NCI-H510A (cell line): ENCODE measurements around the gene UTS2.

Experiments
- DNase-seq: peaks from one replicate; lab custom pipeline; 2025; lab: John Stamatoyannopoulos, UW

Gene UTS2

DNA sequence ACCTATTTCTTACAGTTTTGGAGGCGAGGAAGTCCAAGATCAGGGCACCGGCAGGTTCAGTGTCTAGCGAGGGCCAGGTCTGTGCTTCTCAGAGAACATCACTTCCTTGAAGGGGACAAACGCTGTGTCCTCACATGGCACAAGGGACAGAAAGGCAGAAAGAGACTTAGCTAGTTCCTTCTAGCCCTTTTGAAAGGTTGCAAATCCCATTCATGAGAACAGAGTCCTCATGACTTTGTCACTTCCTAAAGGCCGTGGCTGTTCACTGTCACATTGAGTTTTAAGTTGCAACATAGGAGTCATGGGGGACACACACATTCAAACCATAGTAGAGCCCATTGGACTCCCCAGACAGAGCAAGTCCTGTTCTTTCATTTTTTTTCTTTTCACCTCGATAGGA lies 41.4 kb downstream of the UTS2 start:
- no peak for DNase-seq

DNA sequence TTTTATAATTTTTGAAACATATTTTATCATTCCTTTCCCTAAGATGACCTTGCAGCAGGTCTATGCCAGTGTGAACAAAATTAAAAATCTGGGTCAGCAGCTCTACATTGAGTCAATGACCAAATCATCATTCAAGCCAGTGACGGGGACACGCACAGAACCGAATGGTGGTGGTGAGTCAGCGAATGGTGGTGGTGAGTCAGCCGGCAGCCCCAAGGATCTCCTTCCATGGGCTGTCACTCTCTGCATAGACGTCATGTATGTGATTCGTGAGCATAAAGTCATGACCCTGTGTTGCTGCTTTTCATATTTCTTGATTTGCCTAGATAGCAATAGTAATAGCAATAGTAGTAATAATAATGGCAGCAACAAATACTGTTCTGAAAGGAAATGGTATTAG lies 42.5 kb downstream of the UTS2 start:
- DNase-seq = no peak

DNA sequence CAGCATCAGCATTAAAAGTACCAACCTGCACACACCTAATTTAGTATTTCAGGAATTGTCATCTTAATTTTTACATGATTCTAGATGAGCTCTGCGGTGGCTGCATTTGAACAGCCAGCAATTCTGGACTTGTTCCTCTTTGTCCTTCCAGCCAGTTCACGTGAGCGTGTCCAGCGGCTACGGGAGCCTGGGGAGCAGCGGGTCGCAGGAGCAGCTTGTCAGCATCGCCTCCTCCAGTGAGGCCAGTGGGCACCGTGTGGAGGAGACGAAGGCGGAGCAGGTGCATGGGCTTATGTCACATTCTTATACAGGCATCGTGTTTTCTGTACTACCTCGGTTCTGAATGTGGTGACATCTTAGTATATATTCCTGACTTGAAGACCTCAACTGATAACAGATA lies 43.1 kb downstream of the UTS2 start:
- no peak for DNase-seq

DNA sequence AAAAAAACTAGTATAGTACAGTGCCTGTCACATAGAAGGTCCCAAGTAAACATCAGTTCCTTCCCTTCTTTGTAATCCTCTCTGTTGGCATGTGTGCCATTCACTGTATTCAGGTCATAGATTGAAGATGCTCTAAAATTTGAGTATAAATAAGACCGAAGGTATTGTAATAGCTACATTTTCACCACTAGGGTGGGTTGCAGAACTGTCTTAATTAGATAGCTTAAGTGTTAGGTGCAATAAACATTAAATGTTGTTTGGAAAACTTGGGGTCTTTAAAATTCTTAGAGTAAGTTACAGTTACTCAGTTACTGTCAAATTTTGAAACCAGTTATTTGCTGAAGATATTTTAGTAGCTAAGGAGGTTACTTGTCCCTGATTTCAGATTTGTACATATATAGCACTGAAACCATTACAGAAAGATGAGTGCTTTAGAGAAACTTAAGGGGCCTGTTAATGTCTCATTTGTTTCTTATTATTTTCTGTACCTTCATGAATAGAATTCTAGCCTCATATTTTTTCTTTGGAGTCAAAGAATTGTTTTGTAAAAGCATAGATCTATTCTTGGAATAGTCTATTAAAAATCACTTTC lies 44.5 kb downstream of the UTS2 start:
- no peak for DNase-seq

DNA sequence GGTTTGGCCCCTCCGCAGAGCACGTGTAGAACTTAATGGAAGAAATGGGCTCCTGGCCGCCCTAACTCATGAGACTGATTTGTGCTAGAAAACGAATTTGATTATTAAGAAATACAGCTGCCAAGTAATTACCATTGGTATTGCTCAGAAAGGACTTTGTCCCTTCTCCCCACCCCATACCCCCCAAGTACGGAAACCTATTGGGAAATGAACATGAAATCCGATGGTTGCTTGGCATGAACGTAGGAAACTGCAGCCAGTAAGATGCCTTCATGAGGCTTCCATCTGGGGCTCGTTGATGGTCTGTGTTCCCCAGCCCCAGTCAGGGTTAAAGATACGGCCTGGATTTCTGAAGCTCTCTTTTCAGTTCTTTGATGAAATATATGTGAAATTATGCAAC lies 47.4 kb downstream of the UTS2 start:
- DNase-seq = no peak
